Measurements from ENCODE around the gene SYT14. TPM values are rescaled to one million over a fixed set of nuclear protein-coding genes. Genes with fewer than 3 reads are reported as not detected.

SYT14 gene
- total RNA-seq, 1 experiment from 2014 or later, result 0.07 TPM

GRCh38 chr1:210143465-210144062, 205.5 kb downstream of the SYT14 start:
- no peaks in the 10 kb centered on the region for H3K9me2 ChIP-seq (ENCODE audit: insufficient read depth)
- ChIA-PET RAD21 (ENCODE audit: low non-redundant PET in 1 of 2, low total read pairs in 2 of 2, uncharacterized antibody in 2 of 2, unreplicated experiment in 2 of 2) (interaction anchor here in 1 of 2 experiments (0.6 kb wide), 1 partner anchor 167 kb away, joined by 3 read pairs; no protein-coding TSS in a partner anchor), CTCF (interaction anchor here (0.7 to 2.6 kb wide), 8 partner anchors 10 to 243 kb away, joined by 3 to 15 read pairs (median 3); no protein-coding TSS in a partner anchor), POLR2A (interaction anchor here (0.6 kb wide), 1 partner anchor 167 kb away, joined by 4 read pairs; no protein-coding TSS in a partner anchor)
- no peak overlapping the region for H3K4me3 ChIP-seq (replicated peaks in 1 of 2; ENCODE audit: low read depth in 1 of 2, low read length in 2 of 2)
- intact Hi-C loops (cut with micrococcal nuclease), result loop anchor here (1.0 kb wide), 2 partner anchors 168 to 257 kb away; no protein-coding TSS in a partner anchor
- no peaks in the 10 kb centered on the region for H3K79me2 ChIP-seq (ENCODE audit: insufficient read depth, low read length)
- H4K20me1 ChIP-seq (ENCODE audit: insufficient read depth), result no peaks in the 10 kb centered on the region
- no peak overlapping the region for H3K4me2 ChIP-seq (ENCODE audit: low read length)
- H3K9ac ChIP-seq (ENCODE audit: low read length), result no peak overlapping the region
- peaks cover 19% of the 10 kb centered on the region for H3K27me3 ChIP-seq (ENCODE audit: insufficient read depth, low read length)
- H3K36me3 ChIP-seq (ENCODE audit: control insufficient read depth in 1 of 2, insufficient read depth in 2 of 2, low read length in 2 of 2), result no peaks in the 10 kb centered on the region
- ATAC-seq (peak; percentile 69), DNase-seq (ENCODE audit: low read depth, low spot score) (peak; percentile 58)
- TF ChIP-seq, protein P1, sequence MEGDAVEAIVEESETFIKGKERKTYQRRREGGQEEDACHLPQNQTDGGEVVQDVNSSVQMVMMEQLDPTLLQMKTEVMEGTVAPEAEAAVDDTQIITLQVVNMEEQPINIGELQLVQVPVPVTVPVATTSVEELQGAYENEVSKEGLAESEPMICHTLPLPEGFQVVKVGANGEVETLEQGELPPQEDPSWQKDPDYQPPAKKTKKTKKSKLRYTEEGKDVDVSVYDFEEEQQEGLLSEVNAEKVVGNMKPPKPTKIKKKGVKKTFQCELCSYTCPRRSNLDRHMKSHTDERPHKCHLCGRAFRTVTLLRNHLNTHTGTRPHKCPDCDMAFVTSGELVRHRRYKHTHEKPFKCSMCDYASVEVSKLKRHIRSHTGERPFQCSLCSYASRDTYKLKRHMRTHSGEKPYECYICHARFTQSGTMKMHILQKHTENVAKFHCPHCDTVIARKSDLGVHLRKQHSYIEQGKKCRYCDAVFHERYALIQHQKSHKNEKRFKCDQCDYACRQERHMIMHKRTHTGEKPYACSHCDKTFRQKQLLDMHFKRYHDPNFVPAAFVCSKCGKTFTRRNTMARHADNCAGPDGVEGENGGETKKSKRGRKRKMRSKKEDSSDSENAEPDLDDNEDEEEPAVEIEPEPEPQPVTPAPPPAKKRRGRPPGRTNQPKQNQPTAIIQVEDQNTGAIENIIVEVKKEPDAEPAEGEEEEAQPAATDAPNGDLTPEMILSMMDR (IDR thresholded peaks at IDR 0.05 in 2 of 3, conservative IDR thresholded peaks at IDR 0.05 in 1 of 3; ENCODE audit: borderline replicate concordance in 1 of 3, insufficient read depth in 1 of 3, low read depth in 2 of 3, low read length in 2 of 3), result peak; percentile 55 to 75 (median 70); a peak in 4 of 6 replicates
- TF ChIP-seq POLR2A (IDR thresholded peaks at IDR 0.05; ENCODE audit: borderline replicate concordance, extremely low read depth, insufficient read depth, insufficient read length), result no peak
- TF ChIP-seq EZH2phosphoT487 (IDR thresholded peaks at IDR 0.05; ENCODE audit: borderline replicate concordance), result no peak
- peak; percentile 80 for TF ChIP-seq RAD21 (IDR thresholded peaks at IDR 0.05; ENCODE audit: low read depth)
- BruUV-seq (replicated peaks), result no TSS peak
- no peak overlapping the region for H3K27ac ChIP-seq (ENCODE audit: low read depth, low read length)
- H3K4me1 ChIP-seq (ENCODE audit: control insufficient read depth in 1 of 2, insufficient read depth in 2 of 2, low read length in 2 of 2), result no peaks in the 10 kb centered on the region
- H2AFZ ChIP-seq (ENCODE audit: low read depth, low read length, poor library complexity, severe bottlenecking), result no peak overlapping the region
- no peaks in the 10 kb centered on the region for H3K9me3 ChIP-seq (ENCODE audit: control insufficient read depth in 1 of 2, insufficient read depth in 1 of 2, low read depth in 1 of 2, low read length in 2 of 2)

DNA sequence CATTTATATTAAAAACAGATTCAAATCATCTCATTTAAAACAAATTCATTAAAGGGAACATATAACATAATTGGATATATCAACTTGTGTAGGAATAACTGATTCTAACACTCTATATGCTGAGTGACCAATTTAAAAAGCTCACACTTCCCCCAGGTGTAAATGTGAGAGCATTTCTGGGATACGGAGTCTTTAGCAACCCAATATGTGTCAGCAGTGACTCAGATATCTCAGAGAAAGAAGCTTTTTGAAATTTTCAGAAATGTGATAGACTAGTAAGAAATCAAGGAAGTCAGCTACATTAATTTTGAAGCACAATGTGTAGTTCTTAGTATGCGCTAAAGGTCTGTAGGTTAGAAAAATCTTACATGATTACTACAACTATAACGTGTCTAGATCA, 206.7 kb downstream of the SYT14 start:
- intact Hi-C loops (cut with micrococcal nuclease), result no loop called here
- H3K27ac ChIP-seq (ENCODE audit: low read depth, low read length), result no peak overlapping the region
- POLR2A ChIA-PET, result no interaction called here
- TF ChIP-seq POLR2A (IDR thresholded peaks at IDR 0.05; ENCODE audit: borderline replicate concordance, extremely low read depth, insufficient read depth, insufficient read length) (no peak), RAD21 (IDR thresholded peaks at IDR 0.05; ENCODE audit: low read depth) (no peak), EZH2 (IDR thresholded peaks at IDR 0.05) (no peak), ZNF274 (IDR thresholded peaks at IDR 0.05; ENCODE audit: low read depth, low read length) (no peak), EZH2phosphoT487 (IDR thresholded peaks at IDR 0.05; ENCODE audit: borderline replicate concordance) (no peak), YY1 (IDR thresholded peaks at IDR 0.05; ENCODE audit: extremely low read depth, insufficient replicate concordance, low read depth, low read length) (no peak), CBX3 (IDR thresholded peaks at IDR 0.05; ENCODE audit: low read depth) (no peak), ZFX (IDR thresholded peaks at IDR 0.05) (no peak), SRF (IDR thresholded peaks at IDR 0.05; ENCODE audit: low read depth) (no peak), POLR2AphosphoS5 (IDR thresholded peaks at IDR 0.05; ENCODE audit: low read depth, low read length) (no peak), MAX (IDR thresholded peaks at IDR 0.05) (no peak), TCF7L2 (IDR thresholded peaks at IDR 0.05; ENCODE audit: borderline replicate concordance, extremely low read depth, insufficient read depth, insufficient read length) (no peak), EGR1 (IDR thresholded peaks at IDR 0.05; ENCODE audit: low read depth) (no peak), ELF1 (IDR thresholded peaks at IDR 0.05; ENCODE audit: borderline replicate concordance, low read depth) (no peak)
- TF ChIP-seq, protein P2, sequence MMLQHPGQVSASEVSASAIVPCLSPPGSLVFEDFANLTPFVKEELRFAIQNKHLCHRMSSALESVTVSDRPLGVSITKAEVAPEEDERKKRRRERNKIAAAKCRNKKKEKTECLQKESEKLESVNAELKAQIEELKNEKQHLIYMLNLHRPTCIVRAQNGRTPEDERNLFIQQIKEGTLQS (IDR thresholded peaks at IDR 0.05), result no peak

More for the DNA sequence above, 206.7 kb downstream of the SYT14 start:
- Histone ChIP-seq H3K79me2 (ENCODE audit: insufficient read depth, low read length) (no peaks in the 10 kb centered on the region), H3K9ac (ENCODE audit: low read length) (no peak overlapping the region), H2AFZ (ENCODE audit: low read depth, low read length, poor library complexity, severe bottlenecking) (no peak overlapping the region), H3K27me3 (ENCODE audit: insufficient read depth, low read length) (peaks cover 21% of the 10 kb centered on the region), H3K4me3 (replicated peaks in 1 of 2; ENCODE audit: low read depth in 1 of 2, low read length in 2 of 2) (no peak overlapping the region), H3K36me3 (ENCODE audit: control insufficient read depth in 1 of 2, insufficient read depth in 2 of 2, low read length in 2 of 2) (no peaks in the 10 kb centered on the region), H3K4me1 (ENCODE audit: control insufficient read depth in 1 of 2, insufficient read depth in 2 of 2, low read length in 2 of 2) (no peaks in the 10 kb centered on the region), H3K4me2 (ENCODE audit: low read length) (no peak overlapping the region), H4K20me1 (ENCODE audit: insufficient read depth) (no peaks in the 10 kb centered on the region), H3K9me2 (ENCODE audit: insufficient read depth) (no peaks in the 10 kb centered on the region), H3K9me3 (ENCODE audit: control insufficient read depth in 1 of 2, insufficient read depth in 1 of 2, low read depth in 1 of 2, low read length in 2 of 2) (no peaks in the 10 kb centered on the region)
- ATAC-seq (no peak), DNase-seq (ENCODE audit: low read depth, low spot score) (no peak)
- RAD21 ChIA-PET (ENCODE audit: low non-redundant PET in 1 of 2, low total read pairs in 2 of 2, uncharacterized antibody in 2 of 2, unreplicated experiment in 2 of 2), result interaction anchor here in 1 of 2 experiments (0.5 kb wide), 1 partner anchor 167 kb away, joined by 3 read pairs; no protein-coding TSS in a partner anchor
- CTCF ChIA-PET, result interaction anchor here (1.0 to 2.6 kb wide), 2 partner anchors 95 to 166 kb away, joined by 3 to 15 read pairs; no protein-coding TSS in a partner anchor
- BruUV-seq (replicated peaks), result no TSS peak

Measured in HCT116 (cell line).